Large intestine (tissue), 3 donors: Measurements from ENCODE around the gene LRCOL1. TPM values are rescaled to one million over a fixed set of nuclear protein-coding genes. Genes with fewer than 3 reads are reported as not detected.

Experiments used
- DNase-seq, 2 donors: peaks; one replicate each; pipeline versions ENCODE4 v3.0.0 to v3.0.0-alpha.2; 2013
- H3K27ac ChIP-seq: one replicate; pipeline ENCODE4 v1.5.1; 2013; ENCODE audit warnings: low read length
- H3K27me3 ChIP-seq: 2 replicates; pipeline ENCODE4 v1.6.1; 2013; ENCODE audit warnings: low read length; ENCODE audit not compliant: control insufficient read depth, insufficient read depth
- H3K36me3 ChIP-seq: 2 replicates; pipeline ENCODE4 v1.6.1; 2013; ENCODE audit warnings: low read length; ENCODE audit not compliant: control insufficient read depth, insufficient read depth
- H3K4me1 ChIP-seq: one replicate; pipeline ENCODE4 v1.6.1; 2013; ENCODE audit warnings: low read length; ENCODE audit not compliant: control insufficient read depth, insufficient read depth
- H3K4me3 ChIP-seq: one replicate; pipeline ENCODE4 v1.5.1; 2013; ENCODE audit warnings: low read length
- H3K9me3 ChIP-seq: one replicate; pipeline ENCODE4 v1.6.1; 2013; ENCODE audit warnings: mild to moderate bottlenecking, low read depth, low read length, moderate library complexity; ENCODE audit not compliant: control insufficient read depth
- WGBS: methylation state at CpG from one replicate; pipeline ENCODE4 v1.1.5; 2013; ENCODE audit warnings: low lambda C conversion rate; ENCODE audit not compliant: insufficient coverage; 5-methylcytosine and 5-hydroxymethylcytosine counted together
- polyA plus RNA-seq: library from polyadenylated mRNA; unstranded; fragments of 120-200 nt; gene quantifications from one replicate; pipeline ENCODE4 v1.2.1, GENCODE V29; 2013

LRCOL1 gene
- polyA plus RNA-seq, 1 donor = 0.40 TPM

- no peak for DNase-seq
- Histone ChIP-seq H3K4me3 (no peak overlapping the region), H3K36me3 (peaks cover 45% of the 10 kb centered on the region), H3K27ac (no peak overlapping the region), H3K9me3 (peaks cover 16% of the 10 kb centered on the region), H3K27me3 (peaks cover 5% of the 10 kb centered on the region), H3K4me1 (no peaks in the 10 kb centered on the region)
- WGBS = no CpG with 5 or more reads among the region's 12 CpGs
Measured at GRCh38 chr12:132580701-132581292, 29.6 kb downstream of the LRCOL1 start.

- Histone ChIP-seq H3K4me3 (no peak overlapping the region), H3K9me3 (peaks cover 12% of the 10 kb centered on the region), H3K36me3 (peaks cover 52% of the 10 kb centered on the region), H3K4me1 (no peaks in the 10 kb centered on the region), H3K27ac (no peak overlapping the region), H3K27me3 (peaks cover 5% of the 10 kb centered on the region)
- WGBS = 93% methylated on average over 3 of the region's 12 CpGs
- DNase-seq = no peak
Measured at GRCh38 chr12:132579744-132580143, 30.6 kb downstream of the LRCOL1 start.

- H3K27ac ChIP-seq = no peak overlapping the region
- peaks cover 10% of the 10 kb centered on the region for H3K9me3 ChIP-seq
- no peaks in the 10 kb centered on the region for H3K4me1 ChIP-seq
- DNase-seq = no peak
- no peak overlapping the region for H3K4me3 ChIP-seq
- H3K27me3 ChIP-seq = peaks cover 5% of the 10 kb centered on the region
- WGBS = no CpG with 5 or more reads among the region's 11 CpGs
- H3K36me3 ChIP-seq = peaks cover 57% of the 10 kb centered on the region
Measured at GRCh38 chr12:132578826-132579225, 31.6 kb downstream of the LRCOL1 start.

GRCh38 chr12:132578118-132578517 lies 32.3 kb downstream of the LRCOL1 start:
- no peak overlapping the region for H3K4me3 ChIP-seq
- no peak overlapping the region for H3K27ac ChIP-seq
- H3K27me3 ChIP-seq = peaks cover 5% of the 10 kb centered on the region
- no CpG with 5 or more reads among the region's 11 CpGs for WGBS
- H3K36me3 ChIP-seq = peaks cover 64% of the 10 kb centered on the region
- no peak for DNase-seq
- H3K9me3 ChIP-seq = peaks cover 10% of the 10 kb centered on the region
- no peaks in the 10 kb centered on the region for H3K4me1 ChIP-seq

GRCh38 chr12:132577191-132577920 lies 33.0 kb downstream of the LRCOL1 start:
- no peak for DNase-seq
- Histone ChIP-seq H3K27ac (no peak overlapping the region), H3K4me3 (no peak overlapping the region), H3K36me3 (peaks cover 69% of the 10 kb centered on the region), H3K9me3 (peaks cover 4% of the 10 kb centered on the region), H3K4me1 (no peaks in the 10 kb centered on the region), H3K27me3 (peaks cover 1% of the 10 kb centered on the region)
- no CpG with 5 or more reads among the region's 22 CpGs for WGBS

GRCh38 chr12:132576701-132577100 lies 33.7 kb downstream of the LRCOL1 start:
- Histone ChIP-seq H3K4me1 (no peaks in the 10 kb centered on the region), H3K27ac (no peak overlapping the region), H3K9me3 (no peaks in the 10 kb centered on the region), H3K4me3 (no peak overlapping the region), H3K36me3 (peaks cover 75% of the 10 kb centered on the region), H3K27me3 (no peaks in the 10 kb centered on the region)
- no CpG with 5 or more reads among the region's 12 CpGs for WGBS
- no peak for DNase-seq

- peaks cover 69% of the 10 kb centered on the region for H3K36me3 ChIP-seq
- no peaks in the 10 kb centered on the region for H3K4me1 ChIP-seq
- no peak overlapping the region for H3K27ac ChIP-seq
- H3K27me3 ChIP-seq = no peaks in the 10 kb centered on the region
- H3K9me3 ChIP-seq = no peaks in the 10 kb centered on the region
- DNase-seq = no peak
- H3K4me3 ChIP-seq = no peak overlapping the region
- no CpG with 5 or more reads among the region's 11 CpGs for WGBS
Measured at GRCh38 chr12:132575661-132576060, 34.7 kb downstream of the LRCOL1 start.

GRCh38 chr12:132574271-132574996 lies 35.9 kb downstream of the LRCOL1 start:
- DNase-seq = no peak
- Histone ChIP-seq H3K36me3 (peaks cover 67% of the 10 kb centered on the region), H3K27me3 (no peaks in the 10 kb centered on the region), H3K27ac (no peak overlapping the region), H3K4me1 (no peaks in the 10 kb centered on the region), H3K4me3 (no peak overlapping the region), H3K9me3 (no peaks in the 10 kb centered on the region)
- no CpG with 5 or more reads among the region's 39 CpGs for WGBS

GRCh38 chr12:132572801-132573760 lies 37.3 kb downstream of the LRCOL1 start:
- H3K27ac ChIP-seq = no peak overlapping the region
- H3K36me3 ChIP-seq = peaks cover 63% of the 10 kb centered on the region
- WGBS = no CpG with 5 or more reads among the region's 36 CpGs
- no peaks in the 10 kb centered on the region for H3K4me1 ChIP-seq
- H3K9me3 ChIP-seq = no peaks in the 10 kb centered on the region
- no peak overlapping the region for H3K4me3 ChIP-seq
- no peaks in the 10 kb centered on the region for H3K27me3 ChIP-seq
- no peak for DNase-seq

GRCh38 chr12:132572106-132572505 lies 38.3 kb downstream of the LRCOL1 start:
- WGBS = no CpG with 5 or more reads among the region's 26 CpGs
- no peak for DNase-seq
- Histone ChIP-seq H3K27ac (no peak overlapping the region), H3K4me1 (no peaks in the 10 kb centered on the region), H3K27me3 (no peaks in the 10 kb centered on the region), H3K9me3 (no peaks in the 10 kb centered on the region), H3K4me3 (no peak overlapping the region), H3K36me3 (peaks cover 60% of the 10 kb centered on the region)
